ENCODE data around the gene GJC3. TPM values are rescaled to one million over a fixed set of nuclear protein-coding genes. Genes with fewer than 3 reads are reported as not detected.

Gene GJC3
- total and polyA plus RNA-seq, 9 of the 15 experiments (the other 6 are each of a cell fraction or from before 2014, with no cell fraction given) = 0.10 to 0.45 (median 0.28) TPM; not detected in 1

GRCh38 chr7:99928994-99929729 is at the start of gene GJC3 (continued):
- TF ChIP-seq HCFC1 (IDR thresholded peaks at IDR 0.05; ENCODE audit: low read depth, low read length) = peak; percentile 27; the same call in 1 of the 2 replicates
- TF ChIP-seq TCF15 (CRISPR knock-in tag; IDR thresholded peaks at IDR 0.05) = no peak
- no peak for TF ChIP-seq ETS2 (tag; IDR thresholded peaks at IDR 0.05; ENCODE audit: borderline replicate concordance, poor library complexity, severe bottlenecking)
- TF ChIP-seq SLC30A9 (CRISPR knock-in tag; IDR thresholded peaks at IDR 0.05) = no peak
- TF ChIP-seq NRF1 (conservative IDR thresholded peaks at IDR 0.05 in 1 of 2, IDR thresholded peaks at IDR 0.05 in 1 of 2) = peak; percentile 55 to 58; a peak in 3 of 4 replicates
- no peak for TF ChIP-seq ID3 (CRISPR knock-in tag; IDR thresholded peaks at IDR 0.05)
- peak; percentile 61; the same call in 1 of the 2 replicates for TF ChIP-seq ID3 (tag; IDR thresholded peaks at IDR 0.05)
- 0 out of 4 replicates have a peak, but pooled peaks of 1 of the 2 experiments have one; percentile 28 for TF ChIP-seq MNT (conservative IDR thresholded peaks at IDR 0.05)
- TF ChIP-seq ZNF512 (tag; IDR thresholded peaks at IDR 0.05) = no peak
- no peak for TF ChIP-seq ZNF586 (CRISPR knock-in tag; conservative IDR thresholded peaks at IDR 0.05)
- no peak for TF ChIP-seq ELF2 (CRISPR knock-in tag; IDR thresholded peaks at IDR 0.05)
- TF ChIP-seq BDP1 (IDR thresholded peaks at IDR 0.05; ENCODE audit: insufficient read depth, insufficient read length) = no peak
- TF ChIP-seq LCOR (CRISPR knock-in tag; IDR thresholded peaks at IDR 0.05) = no peak
- TF ChIP-seq CHAMP1 (IDR thresholded peaks at IDR 0.05) = no peak
- TF ChIP-seq ATF2 (CRISPR knock-in tag; IDR thresholded peaks at IDR 0.05) = no peak
- peak; percentile 55 to 88; a peak in 3 of 4 replicates for TF ChIP-seq UBTF (IDR thresholded peaks at IDR 0.05; ENCODE audit: borderline replicate concordance in 1 of 2, low read depth in 2 of 2, low read length in 2 of 2)

All from K562 (cell line).